NCI-H2081 (cell line): ENCODE measurements around the gene EPHA1.
"Not testable (repeated sequence)": the region's sequence is repeated elsewhere in the genome, so short reads cannot be mapped to it uniquely, and the experiment has no call there.

ENCODE experiments used
- DNase-seq, 2 experiments: peaks; one replicate each; lab custom pipeline; 2025; lab: John Stamatoyannopoulos, UW

The EPHA1 gene

DNA sequence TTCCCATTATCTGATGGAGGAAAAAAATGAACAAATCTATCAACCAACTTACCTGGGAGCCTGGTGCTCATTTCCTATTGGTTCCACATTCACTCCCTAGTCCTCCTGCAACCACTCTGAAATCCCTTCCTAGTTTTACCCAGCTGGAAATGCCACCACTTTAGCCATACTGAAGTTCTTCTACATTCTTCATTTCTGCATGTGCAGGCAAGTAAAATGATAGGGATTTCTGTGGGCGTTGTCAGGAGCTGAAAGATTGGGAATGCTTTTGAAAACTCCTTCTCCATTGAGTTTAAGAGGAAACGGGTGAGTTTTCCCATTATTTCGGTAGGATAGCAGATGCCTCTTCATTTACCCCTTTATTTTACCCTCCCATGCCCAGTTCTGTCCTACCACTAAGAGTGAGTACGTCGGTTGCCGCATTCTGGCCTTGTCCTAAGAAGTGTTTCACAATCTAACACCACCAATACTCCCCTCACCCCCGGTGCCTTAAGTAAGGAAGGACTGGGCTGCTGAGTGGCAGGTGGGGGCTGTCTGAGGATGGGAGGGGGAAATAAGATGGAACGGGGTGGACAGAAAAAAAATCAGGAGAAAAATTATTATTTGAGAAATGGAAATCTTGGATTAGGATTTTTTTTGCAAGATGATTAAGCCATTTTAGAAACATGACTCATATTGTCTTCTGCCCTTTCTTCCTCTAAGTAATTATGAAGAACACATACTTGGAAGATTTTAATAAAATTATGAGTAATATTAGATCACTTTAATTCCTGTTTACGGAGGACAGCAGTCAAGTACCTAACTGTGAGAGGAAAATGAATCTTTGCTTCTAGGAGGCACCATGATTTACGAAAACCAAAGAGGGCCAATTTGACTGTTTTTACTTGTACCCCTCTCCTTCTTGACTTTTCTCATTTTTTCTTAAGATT is 21.4 kb upstream of the EPHA1 start:
- no peak for DNase-seq

DNA sequence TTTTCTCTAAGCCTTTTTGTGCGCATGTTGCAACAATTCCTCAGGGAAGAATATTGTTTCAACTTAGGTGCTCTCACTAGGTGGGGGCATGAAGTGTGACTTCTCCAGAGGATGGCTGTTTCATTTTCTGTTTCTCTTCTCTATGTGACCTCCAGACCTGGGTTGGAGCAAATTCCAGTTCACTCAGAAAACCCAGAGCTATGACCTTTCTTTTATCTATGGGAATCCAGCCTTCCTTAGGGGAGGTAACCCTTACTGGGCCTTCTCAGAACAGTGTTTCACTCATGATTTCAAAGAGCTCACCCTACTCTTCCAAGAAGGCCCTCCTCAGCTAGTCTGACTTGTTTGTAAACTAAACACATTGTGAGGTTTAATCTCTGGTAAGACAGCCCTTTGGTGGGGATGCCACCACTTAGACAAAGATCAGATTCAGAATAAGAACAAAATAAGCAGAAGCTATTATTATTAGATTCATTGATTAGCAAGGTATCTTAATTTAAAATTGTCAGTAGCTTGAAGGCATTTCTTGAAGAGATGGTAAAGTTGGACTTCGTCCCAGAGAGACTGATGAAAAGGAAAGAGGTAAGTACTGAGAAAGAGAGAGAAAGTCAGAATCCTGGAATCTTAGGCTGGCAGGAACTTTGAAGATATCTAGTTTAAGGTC is 18.0 kb upstream of the EPHA1 start:
- DNase-seq = no peak

DNA sequence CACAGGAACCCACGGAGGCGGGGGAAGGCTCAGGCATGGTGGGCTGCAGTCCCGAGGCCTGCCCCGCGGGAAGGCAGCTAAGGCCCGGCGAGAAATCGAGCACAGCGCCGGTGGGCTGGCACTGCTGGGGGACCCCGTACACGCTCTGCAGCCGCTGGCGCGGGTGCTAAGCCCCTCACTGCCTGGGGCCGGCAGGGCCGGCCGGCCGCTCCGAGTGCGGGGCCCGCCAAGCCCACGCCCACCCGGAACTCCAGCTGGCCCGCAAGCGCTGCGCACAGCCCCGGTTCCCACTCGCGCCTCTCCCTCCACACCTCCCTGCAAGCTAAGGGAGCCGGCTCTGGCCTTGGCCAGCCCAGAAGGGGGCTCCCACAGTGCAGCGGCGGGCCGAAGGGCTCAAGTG is 15.8 kb upstream of the EPHA1 start:
- DNase-seq = not testable (repeated sequence)

DNA sequence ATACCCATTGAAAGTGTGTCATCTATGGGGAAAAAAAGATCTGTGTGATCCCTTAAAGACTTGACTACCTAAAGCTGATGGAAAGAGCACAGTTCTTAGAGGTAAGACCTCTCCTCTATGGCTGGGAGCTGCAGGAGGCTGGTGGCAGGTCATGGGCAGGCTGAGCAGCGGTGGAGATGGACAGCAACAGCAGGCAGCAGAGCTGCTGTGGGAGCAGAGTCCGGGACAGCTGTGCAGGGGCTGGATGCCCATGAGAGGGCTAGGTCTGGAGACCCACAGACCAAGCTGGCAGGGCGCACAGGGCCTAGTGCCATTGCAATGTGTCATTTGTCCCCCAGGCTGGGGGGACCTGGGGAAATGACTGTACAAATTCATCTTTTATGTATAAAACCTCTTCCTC is 13.4 kb upstream of the EPHA1 start:
- no peak for DNase-seq

DNA sequence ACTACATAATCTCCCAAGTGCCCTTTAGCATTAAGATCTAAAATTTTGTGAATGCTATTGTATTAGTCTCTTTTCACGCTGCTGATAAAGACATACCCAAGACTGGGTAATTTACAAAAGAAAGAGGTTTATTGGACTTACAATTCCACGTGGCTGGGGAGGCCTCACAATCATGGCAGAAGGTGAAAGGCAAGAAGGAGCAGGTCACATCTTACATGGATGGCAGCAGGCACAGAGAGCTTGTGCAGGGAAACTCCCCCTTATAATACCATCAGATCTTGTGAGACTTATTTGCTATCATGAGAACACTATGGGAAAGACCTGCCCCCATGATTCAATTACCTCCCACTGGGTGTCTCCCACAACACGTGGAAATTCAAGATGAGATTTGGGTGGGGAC is 12.0 kb upstream of the EPHA1 start:
- DNase-seq = not testable (repeated sequence)

DNA sequence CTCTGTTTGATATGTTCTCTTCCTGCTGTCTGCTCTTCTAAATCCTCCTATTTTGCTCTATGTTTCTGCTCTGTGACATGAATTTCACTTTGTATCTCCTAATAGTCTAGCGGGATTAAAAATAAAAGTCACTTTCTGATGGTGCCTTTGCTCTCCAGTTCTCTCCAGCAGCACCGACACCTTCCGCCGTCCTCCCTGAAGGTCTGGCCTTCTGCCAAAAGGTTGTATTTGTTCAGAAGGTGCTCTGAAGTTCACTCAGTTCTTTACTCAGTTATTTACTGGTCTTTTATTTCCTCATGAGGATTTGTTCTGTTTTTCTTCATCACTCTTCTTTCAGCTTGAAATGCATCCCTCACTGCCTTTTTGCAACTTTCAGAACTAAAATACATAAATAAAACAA is 11.2 kb upstream of the EPHA1 start:
- no peak for DNase-seq

DNA sequence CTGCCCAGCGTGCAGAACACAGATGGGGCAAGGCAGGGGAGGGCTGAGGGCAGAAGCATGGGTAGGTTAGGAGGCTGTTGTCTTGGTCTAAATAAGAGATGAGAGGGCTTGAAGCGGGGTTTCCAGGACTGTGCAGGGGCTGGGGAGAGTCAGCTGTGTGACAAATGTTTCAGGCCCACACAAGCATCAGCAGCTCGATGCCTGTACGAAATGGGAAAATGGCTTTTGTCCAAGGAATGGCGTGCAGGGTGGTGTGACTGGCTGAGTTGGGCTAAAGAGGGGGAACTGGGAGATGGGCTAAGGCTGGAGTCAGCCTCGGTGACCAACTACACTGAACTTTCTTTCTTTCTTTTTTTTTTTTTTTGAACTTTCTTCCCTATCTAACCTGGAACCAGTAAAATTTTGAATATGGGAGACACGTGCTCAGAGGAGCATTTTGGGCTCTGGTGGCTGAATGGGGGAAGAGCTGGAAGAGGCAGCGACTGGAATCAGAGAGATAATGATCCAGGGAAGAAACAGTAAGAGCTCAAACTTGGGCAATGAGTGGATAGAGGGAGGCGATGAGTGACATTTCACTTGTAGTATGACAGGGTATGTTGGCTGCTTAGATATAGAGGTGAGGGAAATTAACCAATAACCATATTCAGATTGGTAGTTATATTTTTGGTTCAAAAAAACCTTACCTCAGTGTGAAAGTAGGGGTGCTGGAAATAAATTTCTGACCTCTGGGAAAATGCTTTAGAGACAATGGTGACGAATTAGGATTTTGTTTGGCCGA is 10.2 kb upstream of the EPHA1 start:
- DNase-seq = no peak

DNA sequence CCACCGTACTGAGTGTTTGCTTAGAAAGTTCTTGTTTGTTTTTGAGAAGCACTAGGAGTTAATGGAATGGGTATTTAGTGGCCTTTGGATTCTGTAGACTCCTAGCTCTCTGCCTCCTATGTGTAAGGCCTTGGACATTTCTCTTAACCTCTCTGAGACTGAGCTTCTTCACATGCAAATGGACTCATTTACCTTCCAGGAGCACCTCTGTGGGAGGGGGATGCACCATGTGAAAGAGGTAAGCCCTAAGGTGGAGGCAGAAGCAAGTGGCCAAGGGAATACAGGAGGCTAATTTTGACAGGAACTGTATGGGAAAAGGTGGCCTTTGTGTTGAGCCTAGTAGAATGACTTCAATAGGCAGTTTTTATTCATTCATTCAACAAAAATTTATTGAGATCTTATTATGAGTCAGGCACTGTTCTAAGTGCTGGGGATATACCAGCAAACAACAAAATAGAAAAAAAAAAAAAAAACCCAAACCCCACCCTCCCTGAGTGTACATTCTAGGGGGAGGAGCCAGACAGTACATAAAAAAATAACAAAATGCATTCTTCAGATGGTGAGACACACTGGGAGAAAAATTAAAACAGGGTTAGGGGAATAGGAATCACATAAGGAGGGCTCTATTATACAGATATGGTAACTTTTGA is 9.2 kb upstream of the EPHA1 start:
- no peak for DNase-seq

DNA sequence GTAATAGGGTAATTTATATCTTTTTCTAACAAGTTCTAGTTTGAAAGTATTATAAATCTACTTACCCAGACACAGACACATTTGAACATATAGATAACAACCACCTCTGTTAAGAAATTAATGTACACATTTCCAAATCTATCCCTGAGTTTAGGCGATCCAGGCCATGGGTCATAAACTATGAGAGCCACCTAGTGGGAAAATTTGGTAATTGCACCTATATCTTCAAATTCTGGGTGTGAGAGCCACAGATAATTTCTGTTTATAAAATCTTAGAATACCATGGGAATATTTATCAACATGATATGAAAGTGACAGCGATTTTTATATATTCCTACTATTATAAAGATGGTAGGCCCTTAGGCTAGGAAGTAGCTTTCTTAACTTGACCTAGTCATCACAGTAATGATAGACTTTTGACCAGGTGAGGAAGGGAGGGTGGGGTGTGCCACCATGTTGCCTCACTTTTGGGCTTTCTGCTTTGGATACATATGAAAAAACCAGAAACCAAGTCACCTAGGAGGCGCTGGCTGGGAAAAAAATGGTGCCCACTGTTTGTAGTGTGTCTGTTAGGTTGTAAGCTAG is 8.0 kb upstream of the EPHA1 start:
- peak; percentile 42 to 57 for DNase-seq

DNA sequence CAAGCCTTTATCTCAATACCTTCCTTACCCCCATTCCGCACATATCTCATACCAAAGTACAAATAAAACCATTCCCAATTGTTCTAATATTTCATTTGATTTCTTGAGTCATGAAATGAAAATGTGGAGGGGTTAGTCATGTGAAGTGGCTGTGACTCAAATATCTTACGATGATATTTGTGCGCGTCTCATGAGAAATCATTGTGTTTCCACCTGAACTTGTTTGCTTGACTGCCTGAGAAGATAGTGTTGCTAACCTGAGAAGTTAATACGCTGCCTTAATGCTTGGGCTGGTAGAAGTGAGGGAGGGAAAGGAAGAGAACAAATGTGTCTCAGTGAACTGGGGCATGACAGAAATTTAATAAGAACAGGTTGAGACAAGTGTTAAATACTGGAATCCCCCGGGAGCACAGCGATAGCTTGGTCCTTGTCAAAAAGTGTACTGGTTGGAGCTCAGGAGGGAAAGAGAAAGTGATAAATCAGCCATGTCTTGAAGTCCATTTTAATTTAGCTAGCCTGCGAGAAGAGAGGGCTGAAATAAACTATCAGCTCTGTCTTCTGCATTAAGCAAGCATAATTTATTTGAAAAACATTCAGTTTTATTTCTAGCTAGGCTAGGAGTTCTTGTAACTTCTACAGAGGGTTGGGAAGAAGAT is 7.2 kb upstream of the EPHA1 start:
- no peak for DNase-seq

DNA sequence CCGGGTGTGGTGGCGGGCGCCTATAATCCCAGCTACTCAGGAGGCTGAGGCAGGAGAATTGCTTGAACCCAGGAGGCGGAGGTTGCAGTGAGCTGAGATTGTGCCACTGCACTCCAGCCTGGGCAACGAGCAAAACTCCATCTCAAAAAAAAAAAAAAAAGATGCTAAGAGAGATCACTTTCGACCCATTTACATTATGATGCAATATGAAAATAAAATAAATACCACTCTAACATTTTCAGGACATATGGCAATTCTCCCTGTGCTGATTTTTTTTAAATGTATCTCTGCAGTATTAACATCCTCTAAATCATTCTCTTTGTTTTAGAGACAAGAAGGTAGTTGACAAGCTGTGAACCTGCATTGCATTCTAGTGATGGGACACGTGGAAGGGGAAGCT is 6.6 kb upstream of the EPHA1 start:
- DNase-seq = not testable (repeated sequence)

DNA sequence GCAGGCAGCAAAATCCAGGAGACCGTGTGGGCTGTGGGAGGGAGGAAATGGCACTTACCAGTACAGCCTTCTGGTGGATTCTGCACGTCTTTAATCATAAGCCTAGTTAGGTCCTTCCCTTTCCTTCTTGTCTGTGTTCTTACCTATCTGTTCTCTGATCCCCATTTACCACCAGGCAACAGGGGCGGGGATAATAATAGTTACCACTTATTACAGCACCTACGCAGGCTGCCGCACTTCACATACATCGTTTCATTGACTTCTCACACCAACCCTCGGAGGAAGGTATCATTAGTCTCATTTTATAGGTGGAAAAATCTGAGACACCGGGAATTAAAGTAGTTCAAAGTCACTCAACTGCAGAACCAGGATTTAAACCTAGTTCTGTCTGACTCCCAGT is 4.5 kb upstream of the EPHA1 start:
- no peak for DNase-seq

DNA sequence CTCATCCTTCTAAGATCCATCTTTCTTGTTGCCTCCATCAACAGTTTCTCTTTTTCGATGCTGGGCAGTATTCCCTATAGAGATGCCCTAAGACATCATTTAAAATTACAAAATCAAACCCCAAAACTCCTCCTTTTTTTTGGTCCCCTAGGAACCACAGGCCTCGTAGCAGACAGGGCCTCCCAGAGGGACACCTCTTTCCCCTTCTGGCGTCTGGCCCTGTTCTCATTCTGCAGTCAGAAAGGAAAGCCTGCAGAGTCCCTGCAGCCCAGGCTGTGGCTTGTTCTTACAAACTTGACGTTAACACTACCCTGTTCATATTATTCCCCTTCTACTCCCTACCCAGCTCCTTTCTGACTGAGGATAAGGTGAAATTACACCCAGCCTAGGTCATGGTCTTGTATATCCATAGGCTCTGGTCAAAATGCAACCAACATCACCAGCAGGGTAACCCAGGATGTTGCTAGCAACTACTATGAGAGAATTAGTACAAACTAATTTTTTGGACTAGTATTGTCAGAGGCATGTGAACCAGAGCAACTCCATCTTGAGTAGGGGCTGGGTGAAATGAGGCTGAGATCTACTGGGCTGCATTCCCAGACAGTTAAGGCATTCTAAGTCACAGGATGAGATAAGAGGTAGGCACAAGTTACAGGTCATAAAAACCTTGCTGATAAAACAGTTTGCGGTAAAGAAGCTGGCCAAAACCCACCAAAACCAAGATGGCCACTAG is 3.5 kb upstream of the EPHA1 start:
- no peak for DNase-seq

DNA sequence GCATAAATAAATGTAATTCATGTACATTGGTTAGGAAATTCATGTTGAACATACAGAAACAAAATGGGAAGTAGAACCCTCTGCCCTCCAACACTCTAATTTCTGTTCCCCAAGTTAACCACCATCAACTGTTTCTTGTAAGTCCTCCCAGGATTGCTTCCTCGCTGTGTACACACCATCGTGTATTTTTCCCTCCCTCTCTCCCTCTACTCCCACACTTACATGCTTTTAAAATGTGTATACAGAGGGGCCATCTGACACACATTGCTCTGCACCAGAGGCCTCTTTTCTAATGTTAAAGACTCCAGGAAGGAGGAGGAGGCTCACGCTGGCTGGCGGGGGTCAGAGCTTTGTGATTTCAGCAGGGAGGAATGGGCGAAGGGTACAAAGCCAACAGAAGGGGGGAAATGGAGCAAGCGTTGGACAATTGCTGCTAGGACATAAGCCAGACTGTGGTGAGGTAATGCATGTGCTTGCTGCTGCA is 1.9 kb upstream of the EPHA1 start:
- DNase-seq = no peak

DNA sequence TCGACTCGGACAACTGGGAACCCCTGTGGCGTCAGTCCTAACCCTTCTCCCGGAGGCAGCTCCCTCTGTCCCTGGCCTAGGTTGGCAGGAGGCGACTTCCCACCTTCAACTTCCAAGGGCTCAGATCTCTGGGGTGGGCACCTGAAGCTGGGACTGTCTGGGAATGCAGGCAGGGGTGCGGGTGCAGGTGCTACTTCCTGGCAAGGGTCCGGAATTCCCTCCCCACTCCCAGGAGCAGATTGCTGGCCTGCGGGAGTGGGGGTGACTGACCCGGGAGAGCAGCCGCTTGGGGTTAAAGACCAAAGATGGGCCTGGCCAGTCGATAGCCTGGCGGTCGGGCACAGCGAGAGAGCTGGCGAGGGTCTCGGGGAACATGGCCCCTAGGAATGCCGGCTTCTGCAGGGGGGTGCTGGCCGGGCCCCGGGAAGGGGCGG is 387 bp downstream of the EPHA1 start:
- no peak for DNase-seq

DNA sequence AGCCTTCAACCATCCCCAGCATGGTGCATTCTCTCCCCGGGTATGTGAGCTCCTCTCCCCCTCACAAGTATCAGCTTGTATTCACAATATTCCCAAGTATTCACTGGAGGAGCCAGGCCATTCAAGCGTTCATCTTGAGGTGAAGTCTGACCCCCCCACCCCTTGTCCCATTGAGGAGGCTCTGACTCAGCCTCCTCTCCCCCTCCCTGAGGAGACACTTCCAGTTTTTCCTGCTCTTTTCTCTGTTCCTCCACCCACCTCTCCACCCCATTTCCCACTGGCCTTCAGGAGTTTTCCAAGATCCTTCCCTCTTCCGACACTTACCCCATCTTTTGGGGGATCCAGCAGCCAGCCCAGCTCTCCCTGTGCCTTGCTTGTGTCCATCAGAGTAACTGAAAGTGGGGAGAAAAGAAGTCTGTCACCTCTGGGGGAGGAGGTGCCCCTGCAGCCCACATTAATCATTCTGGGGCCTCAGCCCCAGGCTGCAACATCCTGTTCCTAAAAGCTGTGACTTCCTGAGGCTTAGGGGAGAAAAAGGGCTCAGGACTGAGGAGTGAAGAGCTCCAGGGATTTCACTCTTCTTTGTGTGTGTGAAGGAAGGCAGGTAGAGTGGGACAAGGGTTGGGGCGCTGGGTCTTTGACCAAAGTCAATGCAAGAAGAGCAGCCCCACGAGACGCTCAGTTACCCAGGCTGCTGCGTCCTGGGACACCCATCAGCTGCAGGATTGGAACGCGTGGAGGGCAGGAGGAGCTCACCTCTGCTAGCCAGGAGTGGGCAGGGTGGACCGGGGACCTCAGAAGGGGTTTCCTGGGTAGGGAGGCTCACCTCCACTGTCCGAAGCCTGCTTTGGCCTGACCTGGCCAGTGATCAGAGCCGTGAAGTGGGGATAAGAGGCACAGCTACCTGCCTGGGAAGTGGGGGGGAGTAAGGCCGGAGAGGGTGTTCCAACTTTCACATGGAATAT is 1.1 kb downstream of the EPHA1 start:
- DNase-seq = no peak

DNA sequence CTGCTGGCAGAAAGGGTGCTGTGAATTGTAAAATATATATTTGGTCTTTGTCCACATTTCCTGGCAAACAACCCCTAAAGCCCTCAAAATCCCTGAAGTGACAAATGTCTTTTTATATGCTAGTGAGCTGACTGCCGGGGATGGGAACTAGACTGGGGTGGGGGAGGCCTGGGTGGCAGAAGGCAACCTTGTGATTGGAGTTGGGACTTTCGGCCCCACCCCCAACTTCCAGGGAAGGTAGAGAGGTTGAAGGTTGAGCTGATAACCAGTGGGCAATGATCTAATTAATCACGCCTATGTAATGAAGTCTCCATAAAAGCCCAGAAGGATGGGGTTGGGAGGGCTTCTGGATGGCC is 2.7 kb downstream of the EPHA1 start:
- DNase-seq = peak; percentile 35 to 60

DNA sequence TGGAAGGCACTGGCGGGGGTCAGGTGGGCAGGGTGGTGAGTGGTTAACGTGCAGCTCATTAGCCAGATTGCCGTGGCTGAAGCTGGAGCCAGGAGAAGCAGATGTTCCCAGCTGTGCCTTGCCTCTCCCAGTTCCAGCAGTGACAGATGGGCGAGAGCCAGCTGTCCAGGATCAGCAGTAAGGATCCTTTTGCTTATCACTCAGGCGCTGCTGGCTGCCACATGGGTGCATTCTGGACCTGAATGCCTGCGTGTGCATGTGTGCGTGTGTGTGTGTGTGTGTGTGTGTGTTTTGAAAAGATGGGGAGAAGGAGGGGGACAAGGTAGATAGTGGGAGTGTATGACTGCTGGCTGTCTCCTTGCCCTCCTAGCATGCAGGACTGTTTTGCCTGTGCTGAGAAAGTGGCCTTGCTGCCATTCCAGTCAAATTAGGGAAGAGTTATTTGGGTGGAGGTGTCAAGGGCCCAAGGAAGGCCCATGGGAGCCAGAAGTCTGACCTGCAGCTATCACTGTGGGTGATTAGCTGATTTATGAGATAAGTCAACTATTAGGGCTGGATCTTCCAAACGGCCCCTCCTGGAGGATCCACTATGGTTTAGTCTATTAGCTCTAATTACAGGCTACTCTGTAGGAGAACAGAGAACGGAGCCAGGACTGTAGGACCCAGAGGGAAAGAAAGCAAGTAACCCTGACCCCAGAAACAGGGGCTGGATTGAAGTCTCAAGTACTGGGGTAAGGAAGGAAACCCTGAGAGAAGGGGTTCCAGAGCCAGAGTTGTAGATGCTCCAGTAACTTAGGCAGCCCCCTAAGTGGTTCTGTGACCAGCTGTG is 3.3 kb downstream of the EPHA1 start:
- DNase-seq = peak in 1 of 2 experiments; percentile 51
